Adrenal gland (tissue), 5 donors: ENCODE measurements around the gene RPL38.

Experiments
- CTCF ChIP-seq, 6 experiments: fragments of 450-650 bp in 4 of 6; fragments of 200-600 bp in 2 of 6; sonication (generic) in 1 of 6; IDR thresholded peaks; 1 replicate in 5 of 6; 2 replicates in 1 of 6; pipeline versions ENCODE4 v1.5.1 to v1.8.0; 2016 to 2021; ENCODE audit warnings: antibody characterized with exemption in 6 of 6, mild to moderate bottlenecking in 2 of 6, moderate library complexity in 1 of 6
- POLR2A ChIP-seq, 2 donors: fragments of 450-650 bp; IDR thresholded peaks; one replicate each; pipeline ENCODE4 v1.6.1; 2017; ENCODE audit warnings: antibody characterized with exemption in 2 of 2, mild to moderate bottlenecking in 2 of 2, moderate library complexity in 1 of 2
- donor health status: DM: no; HTN: no; CAD: no.

GRCh38 chr17:74217037-74217730 lies 13.7 kb downstream of the RPL38 start:
- TF ChIP-seq POLR2A (IDR thresholded peaks at IDR 0.05) = no peak
- no peak for TF ChIP-seq CTCF (IDR thresholded peaks at IDR 0.05)
